Subcutaneous adipose tissue (tissue), 4 donors: ENCODE results near the gene RIMS4. TPM values are rescaled to one million over a fixed set of nuclear protein-coding genes. Genes with fewer than 3 reads are reported as not detected.

Experiments
- total RNA-seq, 4 donors: library from RNA; depleted of rRNA; stranded (reverse); fragments of >200 nt; gene quantifications; one replicate each; pipeline ENCODE4 v1.1.0, GENCODE V29; 2016
- TF ChIP-seq, protein P1 (sequence below): fragments of 450-650 bp; IDR thresholded peaks from one replicate; pipeline ENCODE4 v1.5.1; 2016; ENCODE audit warnings: low read depth, mild to moderate bottlenecking, control low read depth, antibody characterized with exemption, moderate library complexity

The RIMS4 gene
- total RNA-seq, 4 donors from 2014 or later = 0.34 to 0.44 TPM; not detected in 2

DNA sequence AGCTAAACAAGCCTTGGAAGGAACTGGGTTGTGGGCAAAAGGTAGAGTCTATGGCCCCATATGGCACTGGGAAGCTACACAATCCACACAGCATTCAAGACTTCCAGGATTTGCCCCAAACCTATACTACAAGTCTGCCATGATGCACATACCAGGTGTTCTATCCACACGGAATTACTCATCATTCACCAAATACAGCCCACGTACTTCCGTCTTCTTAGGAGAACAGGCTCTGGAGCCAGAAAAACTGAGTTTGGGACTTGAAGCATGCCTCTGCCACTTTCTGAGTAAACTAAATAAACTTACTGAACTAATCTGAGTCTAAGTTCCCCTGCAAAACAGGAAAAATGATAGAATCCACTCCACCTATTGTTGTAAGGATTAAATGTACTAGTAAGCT, 28.6 kb downstream of the RIMS4 start:
- TF ChIP-seq, protein P1, sequence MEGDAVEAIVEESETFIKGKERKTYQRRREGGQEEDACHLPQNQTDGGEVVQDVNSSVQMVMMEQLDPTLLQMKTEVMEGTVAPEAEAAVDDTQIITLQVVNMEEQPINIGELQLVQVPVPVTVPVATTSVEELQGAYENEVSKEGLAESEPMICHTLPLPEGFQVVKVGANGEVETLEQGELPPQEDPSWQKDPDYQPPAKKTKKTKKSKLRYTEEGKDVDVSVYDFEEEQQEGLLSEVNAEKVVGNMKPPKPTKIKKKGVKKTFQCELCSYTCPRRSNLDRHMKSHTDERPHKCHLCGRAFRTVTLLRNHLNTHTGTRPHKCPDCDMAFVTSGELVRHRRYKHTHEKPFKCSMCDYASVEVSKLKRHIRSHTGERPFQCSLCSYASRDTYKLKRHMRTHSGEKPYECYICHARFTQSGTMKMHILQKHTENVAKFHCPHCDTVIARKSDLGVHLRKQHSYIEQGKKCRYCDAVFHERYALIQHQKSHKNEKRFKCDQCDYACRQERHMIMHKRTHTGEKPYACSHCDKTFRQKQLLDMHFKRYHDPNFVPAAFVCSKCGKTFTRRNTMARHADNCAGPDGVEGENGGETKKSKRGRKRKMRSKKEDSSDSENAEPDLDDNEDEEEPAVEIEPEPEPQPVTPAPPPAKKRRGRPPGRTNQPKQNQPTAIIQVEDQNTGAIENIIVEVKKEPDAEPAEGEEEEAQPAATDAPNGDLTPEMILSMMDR = no peak

GRCh38 chr20:44781118-44781517, 29.2 kb downstream of the RIMS4 start:
- TF ChIP-seq, protein P1 = no peak

GRCh38 chr20:44780226-44780625, 30.1 kb downstream of the RIMS4 start:
- TF ChIP-seq, protein P1 = no peak

DNA sequence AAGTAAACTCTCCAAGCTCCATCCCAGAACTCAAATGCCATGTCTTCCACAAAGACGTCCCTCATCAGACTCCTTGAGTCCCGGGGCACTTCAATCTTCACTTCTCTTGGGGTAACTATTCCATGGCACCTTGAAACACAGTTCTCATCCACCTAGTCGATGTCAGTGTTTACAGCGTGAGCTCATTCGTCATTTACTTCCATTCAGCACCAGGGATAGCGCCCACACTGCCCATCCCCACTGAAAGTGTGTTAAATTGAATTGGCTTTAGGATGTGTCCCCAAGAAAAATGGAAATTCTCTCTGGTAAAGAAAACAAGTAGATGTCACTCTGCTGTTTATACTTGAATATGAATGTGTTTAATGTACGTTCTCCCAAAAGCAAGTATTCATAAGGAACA, 33.4 kb downstream of the RIMS4 start:
- TF ChIP-seq, protein P1 = no peak

- TF ChIP-seq, protein P1 = no peak
Observed at GRCh38 chr20:44773070-44773829, 37.1 kb downstream of the RIMS4 start.

DNA sequence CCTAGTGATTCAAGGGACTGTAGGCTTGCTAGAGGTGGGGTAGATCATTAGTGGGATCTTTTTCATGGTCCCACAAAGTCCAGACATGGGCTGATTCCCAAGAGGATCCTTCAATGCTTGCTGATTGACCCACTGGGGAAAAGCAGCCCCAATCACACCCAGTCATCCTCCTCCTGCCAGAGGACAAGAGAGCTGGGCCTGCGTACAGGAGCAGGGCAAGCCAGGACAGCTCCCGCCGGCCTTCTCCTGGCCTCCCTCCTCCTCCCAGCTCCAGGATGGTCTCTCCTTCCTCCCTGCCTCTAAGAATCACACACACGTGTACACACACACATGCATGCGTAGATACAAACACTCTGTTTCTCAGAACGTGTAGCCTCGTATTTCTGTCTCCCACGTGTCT, 37.7 kb downstream of the RIMS4 start:
- TF ChIP-seq, protein P1 = no peak

- TF ChIP-seq, protein P1 = no peak
Observed at GRCh38 chr20:44771172-44771535, 39.2 kb downstream of the RIMS4 start.
